ENCODE data around the gene OTUD5.

- TF ChIP-seq CTCF (conservative IDR thresholded peaks at IDR 0.05; ENCODE audit: low read depth, low read length): no peak
- TF ChIP-seq EZH2 (IDR thresholded peaks at IDR 0.05; ENCODE audit: low read length, unreplicated experiment): no peak
- TF ChIP-seq EZH2phosphoT487 (IDR thresholded peaks at IDR 0.05; ENCODE audit: borderline replicate concordance, low read length): no peak
These were observed 16.9 kb downstream of the OTUD5 start for GRCh38 chrX:48940404-48940955.

Measured in PC-3 (cell line).